Prostate gland (tissue), 2 donors: Measurements from ENCODE around the gene ZNF426.

ENCODE experiments used
- POLR2A ChIP-seq: fragments of 450-650 bp; IDR thresholded peaks from one replicate; pipeline ENCODE4 v1.6.1; 2016; ENCODE audit warnings: antibody characterized with exemption, mild to moderate bottlenecking
- POLR2AphosphoS5 ChIP-seq: sonication (generic); formaldehyde crosslinking; IDR thresholded peaks from one replicate; pipeline ENCODE4 v1.6.1; 2017; ENCODE audit warnings: antibody characterized with exemption
- TF ChIP-seq, protein P1 (sequence below), 4 experiments: fragments of 200-600 bp in 2 of 4; fragments of 450-650 bp in 2 of 4; sonication (generic) in 2 of 4; IDR thresholded peaks; 1 replicate in 3 of 4; 2 replicates in 1 of 4; pipeline ENCODE4 v1.5.1; 2016 to 2019; ENCODE audit warnings: antibody characterized with exemption in 4 of 4, mild to moderate bottlenecking in 2 of 4, moderate library complexity in 2 of 4

DNA sequence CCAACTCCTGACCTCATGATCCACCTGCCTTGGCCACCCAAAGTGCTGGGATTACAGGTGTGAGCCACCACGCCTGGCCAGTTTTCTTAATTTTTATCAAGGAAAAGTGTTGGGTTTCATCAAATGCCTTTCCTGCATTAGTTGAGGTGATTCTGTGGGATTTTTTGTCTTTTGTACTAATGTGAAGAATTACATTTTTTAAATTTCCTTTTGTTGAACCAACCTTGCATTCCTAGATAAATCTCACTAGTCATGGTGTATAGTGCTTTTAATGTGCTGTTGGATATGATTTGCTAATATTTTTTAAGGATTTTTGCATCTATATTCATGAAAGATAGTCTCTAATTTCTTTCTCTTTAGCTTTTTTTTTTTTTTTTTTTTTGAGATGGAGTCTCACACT is 37.6 kb downstream of the ZNF426 start:
- TF ChIP-seq, protein P1, sequence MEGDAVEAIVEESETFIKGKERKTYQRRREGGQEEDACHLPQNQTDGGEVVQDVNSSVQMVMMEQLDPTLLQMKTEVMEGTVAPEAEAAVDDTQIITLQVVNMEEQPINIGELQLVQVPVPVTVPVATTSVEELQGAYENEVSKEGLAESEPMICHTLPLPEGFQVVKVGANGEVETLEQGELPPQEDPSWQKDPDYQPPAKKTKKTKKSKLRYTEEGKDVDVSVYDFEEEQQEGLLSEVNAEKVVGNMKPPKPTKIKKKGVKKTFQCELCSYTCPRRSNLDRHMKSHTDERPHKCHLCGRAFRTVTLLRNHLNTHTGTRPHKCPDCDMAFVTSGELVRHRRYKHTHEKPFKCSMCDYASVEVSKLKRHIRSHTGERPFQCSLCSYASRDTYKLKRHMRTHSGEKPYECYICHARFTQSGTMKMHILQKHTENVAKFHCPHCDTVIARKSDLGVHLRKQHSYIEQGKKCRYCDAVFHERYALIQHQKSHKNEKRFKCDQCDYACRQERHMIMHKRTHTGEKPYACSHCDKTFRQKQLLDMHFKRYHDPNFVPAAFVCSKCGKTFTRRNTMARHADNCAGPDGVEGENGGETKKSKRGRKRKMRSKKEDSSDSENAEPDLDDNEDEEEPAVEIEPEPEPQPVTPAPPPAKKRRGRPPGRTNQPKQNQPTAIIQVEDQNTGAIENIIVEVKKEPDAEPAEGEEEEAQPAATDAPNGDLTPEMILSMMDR (IDR thresholded peaks at IDR 0.05), result no peak
- TF ChIP-seq POLR2A (no peak), POLR2AphosphoS5 (no peak)
